ENCODE results near the gene PRPH2. TPM values are rescaled to one million over a fixed set of nuclear protein-coding genes. Genes with fewer than 3 reads are reported as not detected.

The PRPH2 gene
- total and polyA plus RNA-seq, 2 of the 13 experiments (the other 11 are each of a cell fraction or from before 2014, with no cell fraction given), result 0.03 to 0.04 TPM

- TF ChIP-seq, protein P1, sequence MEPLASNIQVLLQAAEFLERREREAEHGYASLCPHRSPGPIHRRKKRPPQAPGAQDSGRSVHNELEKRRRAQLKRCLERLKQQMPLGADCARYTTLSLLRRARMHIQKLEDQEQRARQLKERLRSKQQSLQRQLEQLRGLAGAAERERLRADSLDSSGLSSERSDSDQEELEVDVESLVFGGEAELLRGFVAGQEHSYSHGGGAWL (CRISPR knock-in tag; IDR thresholded peaks at IDR 0.05), result no peak
- TF ChIP-seq ZNF780A (CRISPR knock-in tag; IDR thresholded peaks at IDR 0.05), result no peak
- TF ChIP-seq RFXANK (CRISPR knock-in tag; IDR thresholded peaks at IDR 0.05), result 0 out of 2 replicates have a peak, but pooled peaks have one; percentile 43
- 0 out of 2 replicates have a peak, but pooled peaks have one; percentile 17 for TF ChIP-seq PPARG (CRISPR knock-in tag; conservative IDR thresholded peaks at IDR 0.05)
- TF ChIP-seq ZNF549 (CRISPR knock-in tag; IDR thresholded peaks at IDR 0.05), result no peak
- no peak for TF ChIP-seq SIX4 (CRISPR knock-in tag; IDR thresholded peaks at IDR 0.05)
- TF ChIP-seq ZNF24 (IDR thresholded peaks at IDR 0.05), result no peak
- TF ChIP-seq, protein P2, sequence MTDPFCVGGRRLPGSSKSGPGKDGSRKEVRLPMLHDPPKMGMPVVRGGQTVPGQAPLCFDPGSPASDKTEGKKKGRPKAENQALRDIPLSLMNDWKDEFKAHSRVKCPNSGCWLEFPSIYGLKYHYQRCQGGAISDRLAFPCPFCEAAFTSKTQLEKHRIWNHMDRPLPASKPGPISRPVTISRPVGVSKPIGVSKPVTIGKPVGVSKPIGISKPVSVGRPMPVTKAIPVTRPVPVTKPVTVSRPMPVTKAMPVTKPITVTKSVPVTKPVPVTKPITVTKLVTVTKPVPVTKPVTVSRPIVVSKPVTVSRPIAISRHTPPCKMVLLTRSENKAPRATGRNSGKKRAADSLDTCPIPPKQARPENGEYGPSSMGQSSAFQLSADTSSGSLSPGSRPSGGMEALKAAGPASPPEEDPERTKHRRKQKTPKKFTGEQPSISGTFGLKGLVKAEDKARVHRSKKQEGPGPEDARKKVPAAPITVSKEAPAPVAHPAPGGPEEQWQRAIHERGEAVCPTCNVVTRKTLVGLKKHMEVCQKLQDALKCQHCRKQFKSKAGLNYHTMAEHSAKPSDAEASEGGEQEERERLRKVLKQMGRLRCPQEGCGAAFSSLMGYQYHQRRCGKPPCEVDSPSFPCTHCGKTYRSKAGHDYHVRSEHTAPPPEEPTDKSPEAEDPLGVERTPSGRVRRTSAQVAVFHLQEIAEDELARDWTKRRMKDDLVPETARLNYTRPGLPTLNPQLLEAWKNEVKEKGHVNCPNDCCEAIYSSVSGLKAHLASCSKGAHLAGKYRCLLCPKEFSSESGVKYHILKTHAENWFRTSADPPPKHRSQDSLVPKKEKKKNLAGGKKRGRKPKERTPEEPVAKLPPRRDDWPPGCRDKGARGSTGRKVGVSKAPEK (CRISPR knock-in tag; IDR thresholded peaks at IDR 0.05; ENCODE audit: borderline replicate concordance), result no peak
- 0 out of 2 replicates have a peak, but pooled peaks have one; percentile 12 for TF ChIP-seq FOXA3 (CRISPR knock-in tag; IDR thresholded peaks at IDR 0.05)
- 0 out of 2 replicates have a peak, but pooled peaks have one; percentile 26 for TF ChIP-seq ZSCAN9 (CRISPR knock-in tag; IDR thresholded peaks at IDR 0.05; ENCODE audit: borderline replicate concordance)
- peak; percentile 19; the same call in 1 of the 2 replicates for TF ChIP-seq ATF2 (CRISPR knock-in tag; IDR thresholded peaks at IDR 0.05)
- no peak for TF ChIP-seq ZNF260 (CRISPR knock-in tag; IDR thresholded peaks at IDR 0.05; ENCODE audit: borderline replicate concordance, low read depth)
- TF ChIP-seq ZNF407 (CRISPR knock-in tag; IDR thresholded peaks at IDR 0.05; ENCODE audit: not compliant biosample characterization), result no peak
These were observed 60.8 kb downstream of the PRPH2 start (continued) for GRCh38 chr6:42661540-42662153.
